GM12878 (cell line): ENCODE results near the gene NTF3.

Experiments used
- CBX5 ChIP-seq: sonication (generic); IDR thresholded peaks from 2 replicates; pipeline ENCODE4 v1.6.1; 2016; ENCODE audit warnings: low read depth, moderate library complexity, mild to moderate bottlenecking, inconsistent platforms
- ETV6 ChIP-seq, 2 experiments: fragments of 450-650 bp in 1 of 2; IDR thresholded peaks in 1 of 2; conservative IDR thresholded peaks in 1 of 2; 2 replicates each; pipeline ENCODE4 v1.6.1; 2014; ENCODE audit warnings: antibody characterized with exemption in 1 of 2, borderline replicate concordance in 1 of 2, low read depth in 1 of 2, mild to moderate bottlenecking in 1 of 2, moderate library complexity in 1 of 2
- EZH2 ChIP-seq: IDR thresholded peaks from 2 replicates; pipeline ENCODE4 v1.6.1; 2012; ENCODE audit warnings: low read depth, mild to moderate bottlenecking, control low read depth, inconsistent platforms, low read length, borderline replicate concordance; ENCODE audit not compliant: control insufficient read depth
- IKZF1 ChIP-seq: fragments of 450-650 bp; conservative IDR thresholded peaks from 2 replicates; pipeline ENCODE4 v1.6.1; 2017; ENCODE audit warnings: antibody characterized with exemption, mild to moderate bottlenecking
- NRF1 ChIP-seq: conservative IDR thresholded peaks from 2 replicates; pipeline ENCODE4 v1.6.1; 2011; ENCODE audit warnings: mild to moderate bottlenecking, low read depth, low read length, improper control_type of control experiment
- PAX8 ChIP-seq: fragments of 450-650 bp; IDR thresholded peaks from 2 replicates; pipeline ENCODE4 v1.6.1; 2017; ENCODE audit warnings: mild to moderate bottlenecking, moderate library complexity
- POLR2A ChIP-seq: IDR thresholded peaks from 2 replicates; pipeline ENCODE4 v1.6.1; 2011; ENCODE audit warnings: low read depth, mild to moderate bottlenecking, low read length
- POLR2AphosphoS5 ChIP-seq: IDR thresholded peaks from 2 replicates; pipeline ENCODE4 v1.6.1; 2011; ENCODE audit warnings: mild to moderate bottlenecking, low read length, inconsistent platforms
- ZNF24 ChIP-seq: fragments of 450-650 bp; IDR thresholded peaks from 2 replicates; pipeline ENCODE4 v1.6.1; 2017; ENCODE audit warnings: antibody characterized with exemption, mild to moderate bottlenecking
- TF ChIP-seq, protein P1 (sequence below), 3 experiments: IDR thresholded peaks in 2 of 3; conservative IDR thresholded peaks in 1 of 3; 2 replicates each; pipeline ENCODE4 v1.5.1; 2011; ENCODE audit warnings: low read depth in 3 of 3, low read length in 3 of 3, mild to moderate bottlenecking in 3 of 3, control low read depth in 2 of 3, moderate library complexity in 2 of 3, inconsistent platforms in 1 of 3, mixed read lengths in 1 of 3; ENCODE audit not compliant: control insufficient read depth in 2 of 3, insufficient read depth in 1 of 3; ENCODE audit errors: extremely low read depth in 1 of 3

DNA sequence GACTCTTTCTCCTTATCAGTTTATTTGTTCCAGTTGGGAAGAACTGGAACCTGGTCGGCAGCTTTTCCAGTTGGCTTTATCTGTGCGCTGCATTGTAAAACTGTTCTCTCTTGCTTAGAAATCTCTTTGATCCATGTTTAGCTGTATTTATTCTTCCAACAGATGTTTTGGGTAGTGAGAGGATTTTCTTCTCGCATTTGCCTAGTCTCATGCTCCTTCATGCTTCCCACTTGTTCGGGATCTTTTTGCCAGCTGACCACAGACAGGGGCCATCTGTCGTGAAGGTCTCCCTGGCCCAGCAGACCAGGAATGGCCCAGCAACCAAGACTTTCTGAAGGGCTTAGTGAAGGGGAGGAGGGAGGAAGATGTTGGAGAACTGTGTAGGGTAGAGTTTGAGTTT, 21.6 kb downstream of the NTF3 start:
- no peak for TF ChIP-seq ZNF24
- TF ChIP-seq EZH2 = no peak
- no peak for TF ChIP-seq POLR2AphosphoS5
- TF ChIP-seq ETV6 (conservative IDR thresholded peaks at IDR 0.05 in 1 of 2, IDR thresholded peaks at IDR 0.05 in 1 of 2; ENCODE audit: borderline replicate concordance in 1 of 2, low read depth in 1 of 2) = no peak
- TF ChIP-seq NRF1 = no peak
- TF ChIP-seq, protein P1, sequence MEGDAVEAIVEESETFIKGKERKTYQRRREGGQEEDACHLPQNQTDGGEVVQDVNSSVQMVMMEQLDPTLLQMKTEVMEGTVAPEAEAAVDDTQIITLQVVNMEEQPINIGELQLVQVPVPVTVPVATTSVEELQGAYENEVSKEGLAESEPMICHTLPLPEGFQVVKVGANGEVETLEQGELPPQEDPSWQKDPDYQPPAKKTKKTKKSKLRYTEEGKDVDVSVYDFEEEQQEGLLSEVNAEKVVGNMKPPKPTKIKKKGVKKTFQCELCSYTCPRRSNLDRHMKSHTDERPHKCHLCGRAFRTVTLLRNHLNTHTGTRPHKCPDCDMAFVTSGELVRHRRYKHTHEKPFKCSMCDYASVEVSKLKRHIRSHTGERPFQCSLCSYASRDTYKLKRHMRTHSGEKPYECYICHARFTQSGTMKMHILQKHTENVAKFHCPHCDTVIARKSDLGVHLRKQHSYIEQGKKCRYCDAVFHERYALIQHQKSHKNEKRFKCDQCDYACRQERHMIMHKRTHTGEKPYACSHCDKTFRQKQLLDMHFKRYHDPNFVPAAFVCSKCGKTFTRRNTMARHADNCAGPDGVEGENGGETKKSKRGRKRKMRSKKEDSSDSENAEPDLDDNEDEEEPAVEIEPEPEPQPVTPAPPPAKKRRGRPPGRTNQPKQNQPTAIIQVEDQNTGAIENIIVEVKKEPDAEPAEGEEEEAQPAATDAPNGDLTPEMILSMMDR (IDR thresholded peaks at IDR 0.05 in 2 of 3, conservative IDR thresholded peaks at IDR 0.05 in 1 of 3; ENCODE audit: control insufficient read depth in 2 of 3, extremely low read depth in 1 of 3, insufficient read depth in 1 of 3, low read depth in 3 of 3, low read length in 3 of 3) = no peak
- TF ChIP-seq CBX5 = no peak
- no peak for TF ChIP-seq PAX8
- no peak for TF ChIP-seq POLR2A
- TF ChIP-seq IKZF1 = no peak
